A673 (cell line): ENCODE data around the gene PRKG1.

Source experiments
- CTCF ChIP-seq: fragments of 300-800, 200-600 bp; sonication (generic); conservative IDR thresholded peaks from 2 replicates; pipeline ENCODE4 v1.5.1; 2017; ENCODE audit warnings: low read depth, mild to moderate bottlenecking, antibody characterized with exemption, low read length, moderate library complexity, mixed read lengths
- EZH2 ChIP-seq: fragments of 200-600 bp; sonication (generic); IDR thresholded peaks from 2 replicates; pipeline ENCODE4 v1.6.1; 2017; ENCODE audit warnings: borderline replicate concordance, low read depth, mild to moderate bottlenecking, mixed read lengths, antibody characterized with exemption, low read length; ENCODE audit not compliant: poor library complexity, severe bottlenecking

GRCh38 chr10:52319926-52320325, 1245.6 kb downstream of the PRKG1 start:
- TF ChIP-seq CTCF (no peak), EZH2 (no peak)
